Tibial nerve (tissue), 3 donors: ENCODE data around the gene TOR2A.

Source experiments
- POLR2A ChIP-seq, 2 donors: fragments of 450-650 bp; IDR thresholded peaks; one replicate each; pipeline ENCODE4 v1.6.1; 2017; ENCODE audit warnings: antibody characterized with exemption in 2 of 2, mild to moderate bottlenecking in 2 of 2, moderate library complexity in 2 of 2
- TF ChIP-seq, protein P1 (sequence below), 5 experiments: fragments of 200-600 bp in 3 of 5; fragments of 450-650 bp in 2 of 5; sonication (generic) in 3 of 5; IDR thresholded peaks; one replicate each; pipeline ENCODE4 v1.5.1; 2016 to 2019; ENCODE audit warnings: antibody characterized with exemption in 5 of 5, mild to moderate bottlenecking in 3 of 5, moderate library complexity in 2 of 5

DNA sequence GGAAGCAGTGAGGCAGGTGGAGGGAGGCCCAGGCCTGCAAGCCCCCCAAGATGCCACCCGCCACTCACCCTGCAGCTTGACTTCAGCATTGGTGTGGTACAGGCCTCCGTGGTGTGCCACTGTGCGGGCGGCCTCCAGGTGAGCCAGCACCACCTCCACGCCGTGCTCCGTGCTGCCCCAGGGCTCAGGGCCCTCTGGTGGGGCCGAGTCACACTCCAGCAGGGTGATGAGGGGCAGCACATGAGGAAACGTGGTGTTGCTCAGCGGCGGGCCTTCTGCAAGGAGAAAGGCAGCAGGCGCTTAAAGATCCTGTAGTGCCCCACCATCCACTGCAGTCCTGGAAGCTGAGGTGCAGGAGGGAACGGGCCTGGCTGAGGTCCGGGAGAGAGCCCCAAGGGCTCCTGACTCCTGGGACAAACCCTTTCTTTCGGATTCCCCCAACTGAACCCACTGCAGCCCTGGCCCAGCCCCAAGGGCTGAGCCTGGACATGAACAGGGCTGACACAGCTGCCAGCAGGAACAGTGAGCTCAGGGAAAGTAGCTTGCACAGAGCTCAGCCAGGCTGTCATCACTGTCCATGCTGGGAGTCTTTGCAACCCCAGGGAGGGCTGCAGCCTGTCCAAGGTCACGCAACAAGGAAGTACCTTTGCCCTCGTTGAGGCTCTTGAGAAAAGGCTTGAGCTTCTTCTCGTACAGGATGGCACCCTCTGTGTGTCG is 4.7 kb upstream of the TOR2A start:
- TF ChIP-seq POLR2A (IDR thresholded peaks at IDR 0.05), result no peak
- TF ChIP-seq, protein P1, sequence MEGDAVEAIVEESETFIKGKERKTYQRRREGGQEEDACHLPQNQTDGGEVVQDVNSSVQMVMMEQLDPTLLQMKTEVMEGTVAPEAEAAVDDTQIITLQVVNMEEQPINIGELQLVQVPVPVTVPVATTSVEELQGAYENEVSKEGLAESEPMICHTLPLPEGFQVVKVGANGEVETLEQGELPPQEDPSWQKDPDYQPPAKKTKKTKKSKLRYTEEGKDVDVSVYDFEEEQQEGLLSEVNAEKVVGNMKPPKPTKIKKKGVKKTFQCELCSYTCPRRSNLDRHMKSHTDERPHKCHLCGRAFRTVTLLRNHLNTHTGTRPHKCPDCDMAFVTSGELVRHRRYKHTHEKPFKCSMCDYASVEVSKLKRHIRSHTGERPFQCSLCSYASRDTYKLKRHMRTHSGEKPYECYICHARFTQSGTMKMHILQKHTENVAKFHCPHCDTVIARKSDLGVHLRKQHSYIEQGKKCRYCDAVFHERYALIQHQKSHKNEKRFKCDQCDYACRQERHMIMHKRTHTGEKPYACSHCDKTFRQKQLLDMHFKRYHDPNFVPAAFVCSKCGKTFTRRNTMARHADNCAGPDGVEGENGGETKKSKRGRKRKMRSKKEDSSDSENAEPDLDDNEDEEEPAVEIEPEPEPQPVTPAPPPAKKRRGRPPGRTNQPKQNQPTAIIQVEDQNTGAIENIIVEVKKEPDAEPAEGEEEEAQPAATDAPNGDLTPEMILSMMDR (IDR thresholded peaks at IDR 0.05), result no peak
